Loucy (cell line): Measurements from ENCODE around the gene CYP46A1.

ENCODE experiments used
- CTCF ChIP-seq: fragments of 200-600 bp; sonication (generic); conservative IDR thresholded peaks from 2 replicates; pipeline ENCODE4 v1.5.1; 2014; ENCODE audit warnings: mild to moderate bottlenecking, antibody characterized with exemption, low read length
- EZH2phosphoT487 ChIP-seq: fragments of 200-600 bp; IDR thresholded peaks from 2 replicates; pipeline ENCODE4 v1.6.1; 2018; ENCODE audit warnings: antibody characterized with exemption, mild to moderate bottlenecking, moderate library complexity, borderline replicate concordance

- TF ChIP-seq EZH2phosphoT487 (no peak), CTCF (no peak)
Observed at GRCh38 chr14:99648027-99648784, 35.9 kb upstream of the CYP46A1 start.
